ENCODE results near the gene TMEM179.

TMEM179 gene

DNA sequence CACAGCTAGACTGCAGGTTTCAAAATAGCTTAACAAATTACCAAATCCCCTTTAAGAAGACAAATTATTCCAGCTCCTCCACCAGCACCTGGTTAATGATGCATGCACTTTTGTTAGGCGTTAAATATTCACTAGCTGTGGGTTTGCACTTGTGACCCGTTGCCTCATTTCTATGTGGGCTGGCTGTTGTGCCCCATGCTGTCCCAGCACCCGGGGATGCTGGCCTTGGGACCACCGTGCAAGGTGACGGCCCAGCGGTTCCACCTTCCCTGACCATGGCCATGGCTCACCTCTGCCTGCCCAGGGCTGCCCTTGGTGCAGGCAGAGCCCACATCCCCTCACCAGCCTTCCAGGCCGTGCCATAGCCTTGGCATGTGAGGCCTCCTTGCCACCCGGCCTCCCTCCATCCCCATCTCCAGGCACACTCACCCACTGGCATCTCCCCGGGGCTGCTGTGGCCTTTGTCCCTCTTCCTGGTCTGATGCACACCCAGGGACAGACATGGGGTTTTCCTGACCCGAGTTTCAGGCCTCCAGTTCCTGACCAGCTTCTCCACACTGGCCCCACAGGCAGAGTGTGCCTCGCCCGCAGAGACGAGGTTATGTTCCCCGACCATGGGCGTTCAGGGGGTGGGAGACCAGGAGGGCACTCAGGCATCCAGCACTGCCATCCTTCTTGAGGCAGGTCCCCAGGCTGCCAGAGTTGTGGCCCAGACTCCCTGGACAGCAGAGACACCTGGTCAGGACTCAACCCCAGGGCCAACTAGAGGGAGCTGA, 45.4 kb downstream of the TMEM179 start:
- TF ChIP-seq, protein P1, sequence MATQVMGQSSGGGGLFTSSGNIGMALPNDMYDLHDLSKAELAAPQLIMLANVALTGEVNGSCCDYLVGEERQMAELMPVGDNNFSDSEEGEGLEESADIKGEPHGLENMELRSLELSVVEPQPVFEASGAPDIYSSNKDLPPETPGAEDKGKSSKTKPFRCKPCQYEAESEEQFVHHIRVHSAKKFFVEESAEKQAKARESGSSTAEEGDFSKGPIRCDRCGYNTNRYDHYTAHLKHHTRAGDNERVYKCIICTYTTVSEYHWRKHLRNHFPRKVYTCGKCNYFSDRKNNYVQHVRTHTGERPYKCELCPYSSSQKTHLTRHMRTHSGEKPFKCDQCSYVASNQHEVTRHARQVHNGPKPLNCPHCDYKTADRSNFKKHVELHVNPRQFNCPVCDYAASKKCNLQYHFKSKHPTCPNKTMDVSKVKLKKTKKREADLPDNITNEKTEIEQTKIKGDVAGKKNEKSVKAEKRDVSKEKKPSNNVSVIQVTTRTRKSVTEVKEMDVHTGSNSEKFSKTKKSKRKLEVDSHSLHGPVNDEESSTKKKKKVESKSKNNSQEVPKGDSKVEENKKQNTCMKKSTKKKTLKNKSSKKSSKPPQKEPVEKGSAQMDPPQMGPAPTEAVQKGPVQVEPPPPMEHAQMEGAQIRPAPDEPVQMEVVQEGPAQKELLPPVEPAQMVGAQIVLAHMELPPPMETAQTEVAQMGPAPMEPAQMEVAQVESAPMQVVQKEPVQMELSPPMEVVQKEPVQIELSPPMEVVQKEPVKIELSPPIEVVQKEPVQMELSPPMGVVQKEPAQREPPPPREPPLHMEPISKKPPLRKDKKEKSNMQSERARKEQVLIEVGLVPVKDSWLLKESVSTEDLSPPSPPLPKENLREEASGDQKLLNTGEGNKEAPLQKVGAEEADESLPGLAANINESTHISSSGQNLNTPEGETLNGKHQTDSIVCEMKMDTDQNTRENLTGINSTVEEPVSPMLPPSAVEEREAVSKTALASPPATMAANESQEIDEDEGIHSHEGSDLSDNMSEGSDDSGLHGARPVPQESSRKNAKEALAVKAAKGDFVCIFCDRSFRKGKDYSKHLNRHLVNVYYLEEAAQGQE (IDR thresholded peaks at IDR 0.05; ENCODE audit: low read depth): no peak
- TF ChIP-seq, protein P2, sequence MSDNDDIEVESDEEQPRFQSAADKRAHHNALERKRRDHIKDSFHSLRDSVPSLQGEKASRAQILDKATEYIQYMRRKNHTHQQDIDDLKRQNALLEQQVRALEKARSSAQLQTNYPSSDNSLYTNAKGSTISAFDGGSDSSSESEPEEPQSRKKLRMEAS (IDR thresholded peaks at IDR 0.05): no peak
- TF ChIP-seq EP300 (IDR thresholded peaks at IDR 0.05; ENCODE audit: borderline replicate concordance): no peak
- TF ChIP-seq NFIC (IDR thresholded peaks at IDR 0.05): no peak
- no peak for TF ChIP-seq FOXM1 (IDR thresholded peaks at IDR 0.05; ENCODE audit: borderline replicate concordance, low read depth)
- TF ChIP-seq TEAD4 (IDR thresholded peaks at IDR 0.05): no peak
- no peak for TF ChIP-seq EGR1 (IDR thresholded peaks at IDR 0.05)
- no peak for TF ChIP-seq ZBTB7A (IDR thresholded peaks at IDR 0.05; ENCODE audit: low read depth)
- no peak for TF ChIP-seq USF1 (IDR thresholded peaks at IDR 0.05)
- no peak for TF ChIP-seq TCF12 (IDR thresholded peaks at IDR 0.05; ENCODE audit: low read depth)
- TF ChIP-seq CREB1 (IDR thresholded peaks at IDR 0.05; ENCODE audit: low read depth): no peak
- TF ChIP-seq RAD21 (IDR thresholded peaks at IDR 0.05; ENCODE audit: low read depth): no peak
- no peak for TF ChIP-seq TAF1 (IDR thresholded peaks at IDR 0.05; ENCODE audit: low read depth)
- TF ChIP-seq CEBPB (IDR thresholded peaks at IDR 0.05): no peak
- no peak for TF ChIP-seq YY1 (IDR thresholded peaks at IDR 0.05; ENCODE audit: low read depth)

- TF ChIP-seq, protein P1 (IDR thresholded peaks at IDR 0.05; ENCODE audit: low read depth): no peak
- TF ChIP-seq, protein P2 (IDR thresholded peaks at IDR 0.05): no peak
- TF ChIP-seq TEAD4 (IDR thresholded peaks at IDR 0.05): no peak
- TF ChIP-seq ZBTB7A (IDR thresholded peaks at IDR 0.05; ENCODE audit: low read depth): no peak
- TF ChIP-seq YY1 (IDR thresholded peaks at IDR 0.05; ENCODE audit: low read depth): no peak
- TF ChIP-seq USF1 (IDR thresholded peaks at IDR 0.05): no peak
- TF ChIP-seq TCF12 (IDR thresholded peaks at IDR 0.05; ENCODE audit: low read depth): no peak
- no peak for TF ChIP-seq RAD21 (IDR thresholded peaks at IDR 0.05; ENCODE audit: low read depth)
- no peak for TF ChIP-seq FOXM1 (IDR thresholded peaks at IDR 0.05; ENCODE audit: borderline replicate concordance, low read depth)
- TF ChIP-seq NFIC (IDR thresholded peaks at IDR 0.05): no peak
- no peak for TF ChIP-seq CEBPB (IDR thresholded peaks at IDR 0.05)
- TF ChIP-seq TAF1 (IDR thresholded peaks at IDR 0.05; ENCODE audit: low read depth): no peak
These were observed 46.1 kb downstream of the TMEM179 start for GRCh38 chr14:104558231-104559027.

DNA sequence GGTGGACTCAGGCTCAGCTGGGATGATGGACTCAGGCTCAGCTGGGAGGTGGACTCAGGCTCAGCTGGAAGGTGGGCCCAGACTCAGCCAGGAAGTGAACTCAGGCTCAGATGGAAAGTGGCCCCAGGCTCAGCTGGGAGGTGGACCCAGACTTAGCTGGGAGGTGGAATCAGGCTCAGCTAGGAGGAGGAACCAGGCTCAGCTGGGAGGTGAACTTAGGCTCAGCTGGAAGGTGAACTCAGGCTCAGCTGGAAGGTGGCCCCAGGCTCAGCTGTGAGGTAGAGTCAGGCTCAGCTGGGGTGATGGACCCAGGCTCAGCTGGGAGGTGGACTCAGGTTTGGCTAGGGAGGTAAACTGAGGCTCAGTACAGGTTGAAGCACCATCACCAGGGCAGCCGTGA, 46.8 kb downstream of the TMEM179 start:
- TF ChIP-seq, protein P2 (IDR thresholded peaks at IDR 0.05): no peak
- no peak for TF ChIP-seq TEAD4 (IDR thresholded peaks at IDR 0.05)
- TF ChIP-seq ZBTB7A (IDR thresholded peaks at IDR 0.05; ENCODE audit: low read depth): no peak
- TF ChIP-seq TAF1 (IDR thresholded peaks at IDR 0.05; ENCODE audit: low read depth): no peak
- TF ChIP-seq, protein P1 (IDR thresholded peaks at IDR 0.05; ENCODE audit: low read depth): no peak
- TF ChIP-seq EP300 (IDR thresholded peaks at IDR 0.05; ENCODE audit: borderline replicate concordance): no peak
- TF ChIP-seq FOXM1 (IDR thresholded peaks at IDR 0.05; ENCODE audit: borderline replicate concordance, low read depth): no peak
- TF ChIP-seq USF1 (IDR thresholded peaks at IDR 0.05): no peak
- TF ChIP-seq RAD21 (IDR thresholded peaks at IDR 0.05; ENCODE audit: low read depth): no peak
- TF ChIP-seq CREB1 (IDR thresholded peaks at IDR 0.05; ENCODE audit: low read depth): no peak
- no peak for TF ChIP-seq CEBPB (IDR thresholded peaks at IDR 0.05)
- no peak for TF ChIP-seq YY1 (IDR thresholded peaks at IDR 0.05; ENCODE audit: low read depth)
- TF ChIP-seq EGR1 (IDR thresholded peaks at IDR 0.05): no peak
- TF ChIP-seq TCF12 (IDR thresholded peaks at IDR 0.05; ENCODE audit: low read depth): no peak
